ENCODE data around the gene LONP2.

GRCh38 chr16:48356633-48357376, 112.7 kb downstream of the LONP2 start:
- TF ChIP-seq CTCF (IDR thresholded peaks at IDR 0.05) = no peak
- no peak for TF ChIP-seq EZH2 (IDR thresholded peaks at IDR 0.05)
- no peak for TF ChIP-seq EZH2phosphoT487 (IDR thresholded peaks at IDR 0.05)

All from neural progenitor cell (in vitro differentiated cells).